Spleen (tissue), 11 donors: ENCODE data around the gene FGD4. TPM values are rescaled to one million over a fixed set of nuclear protein-coding genes. Genes with fewer than 3 reads are reported as not detected.

Source experiments
- DNase-seq: peaks from one replicate; pipeline ENCODE4 v3.0.0-alpha.2; 2020
- H3K27ac ChIP-seq, 8 donors: fragments of 200-600 bp; sonication (generic) in 7 of 8; 1 replicate in 4 of 8; 2 replicates in 4 of 8; pipeline versions ENCODE4 v1.5.0 to v1.8.0; 2016 to 2021; ENCODE audit warnings: inconsistent platforms in 4 of 8, mild to moderate bottlenecking in 4 of 8, moderate library complexity in 1 of 8
- H3K27me3 ChIP-seq, 7 donors: fragments of 200-600 bp; sonication (generic) in 6 of 7; replicated peaks in 1 of 7; 1 replicate in 4 of 7; 2 replicates in 3 of 7; pipeline versions ENCODE4 v1.5.0 to v1.8.0; 2016 to 2021; ENCODE audit warnings: inconsistent platforms in 3 of 7, mild to moderate bottlenecking in 1 of 7
- H3K36me3 ChIP-seq, 6 donors: fragments of 200-600 bp; sonication (generic) in 5 of 6; 1 replicate in 4 of 6; 2 replicates in 2 of 6; pipeline versions ENCODE4 v1.5.0 to v1.8.0; 2016 to 2021; ENCODE audit warnings: inconsistent platforms in 2 of 6
- H3K4me1 ChIP-seq, 6 donors: fragments of 200-600 bp; sonication (generic) in 5 of 6; 1 replicate in 3 of 6; 2 replicates in 3 of 6; pipeline versions ENCODE4 v1.5.0 to v1.8.0; 2016 to 2021; ENCODE audit warnings: inconsistent platforms in 3 of 6
- H3K4me3 ChIP-seq, 8 donors: fragments of 200-600 bp; sonication (generic) in 7 of 8; 1 replicate in 4 of 8; 2 replicates in 4 of 8; pipeline versions ENCODE4 v1.5.0 to v1.8.0; 2016 to 2021; ENCODE audit warnings: inconsistent platforms in 4 of 8, mild to moderate bottlenecking in 4 of 8, moderate library complexity in 2 of 8
- H3K9me3 ChIP-seq, 8 donors: fragments of 200-600 bp; sonication (generic) in 7 of 8; 1 replicate in 4 of 8; 2 replicates in 4 of 8; pipeline versions ENCODE4 v1.5.0 to v1.8.0; 2016 to 2021; ENCODE audit warnings: inconsistent platforms in 4 of 8
- POLR2A ChIP-seq, 3 donors: fragments of 450-650 bp; IDR thresholded peaks; one replicate each; pipeline ENCODE4 v1.5.1; 2017; ENCODE audit warnings: antibody characterized with exemption in 3 of 3, mild to moderate bottlenecking in 1 of 3
- POLR2AphosphoS5 ChIP-seq, 3 donors: sonication (generic); formaldehyde crosslinking; IDR thresholded peaks; one replicate each; pipeline ENCODE4 v1.5.1; 2017; ENCODE audit warnings: antibody characterized with exemption in 3 of 3
- WGBS, 5 donors: extraction: QIAGEN DNeasy Blood & Tissue Kit in 3 of 5; methylation state at CpG; one replicate each; pipeline versions ENCODE4 v1.1.5 to v1.1.7; 2013 to 2018; 5-methylcytosine and 5-hydroxymethylcytosine counted together
- intact Hi-C: fragments of 100-400 bp; cut with DNase I; formaldehyde crosslinking; loops from one replicate; pipeline ENCODE4 v1.15.0; 2023; ENCODE audit warnings: low total_unique reads
- polyA plus RNA-seq, 3 donors: library from polyadenylated mRNA; stranded (reverse); fragments of 200-250 nt; gene quantifications; one replicate each; pipeline ENCODE4 v1.2.1, GENCODE V29; 2013
- total RNA-seq, 7 donors: library from RNA; depleted of rRNA in 3 of 7; stranded (reverse); fragments of >200 nt in 3 of 7; fragmentation: NEBNext Ultra II Directional in 4 of 7; extraction: Animal tissue kit (Norgen Biotek cat#: 25700) in 4 of 7; gene quantifications; one replicate each; pipeline versions ENCODE4 v1.1.0 to v1.2.1, GENCODE V29; 2016 to 2021
- TF ChIP-seq, protein P1 (sequence below), 11 experiments: fragments of 200-600 bp in 7 of 11; fragments of 450-650 bp in 4 of 11; sonication (generic) in 4 of 11; IDR thresholded peaks in 8 of 11; conservative IDR thresholded peaks in 3 of 11; 1 replicate in 7 of 11; 2 replicates in 4 of 11; pipeline versions ENCODE4 v1.4.0 to v1.8.0; 2016 to 2021; ENCODE audit warnings: antibody characterized with exemption in 11 of 11, inconsistent platforms in 4 of 11, mild to moderate bottlenecking in 1 of 11
- donor health status: healthy with polysubstance abuse.
- donor health status: DM: no; HTN: no; CAD: no; lungs with moderate emphysema.
- donor health status: DM: no; HTN: no; CAD: no.
- donor health status: Bipolar disorder and iron deficiency.
- donor health status: healthy.
- donor health status: DM: no; HTN: no; CAD: no.
- donor health status: DM: yes; HTN: yes; CAD: no.

FGD4 gene
- total and polyA plus RNA-seq, 10 donors, result 1.0 to 44.4 (median 25.7) TPM

DNA sequence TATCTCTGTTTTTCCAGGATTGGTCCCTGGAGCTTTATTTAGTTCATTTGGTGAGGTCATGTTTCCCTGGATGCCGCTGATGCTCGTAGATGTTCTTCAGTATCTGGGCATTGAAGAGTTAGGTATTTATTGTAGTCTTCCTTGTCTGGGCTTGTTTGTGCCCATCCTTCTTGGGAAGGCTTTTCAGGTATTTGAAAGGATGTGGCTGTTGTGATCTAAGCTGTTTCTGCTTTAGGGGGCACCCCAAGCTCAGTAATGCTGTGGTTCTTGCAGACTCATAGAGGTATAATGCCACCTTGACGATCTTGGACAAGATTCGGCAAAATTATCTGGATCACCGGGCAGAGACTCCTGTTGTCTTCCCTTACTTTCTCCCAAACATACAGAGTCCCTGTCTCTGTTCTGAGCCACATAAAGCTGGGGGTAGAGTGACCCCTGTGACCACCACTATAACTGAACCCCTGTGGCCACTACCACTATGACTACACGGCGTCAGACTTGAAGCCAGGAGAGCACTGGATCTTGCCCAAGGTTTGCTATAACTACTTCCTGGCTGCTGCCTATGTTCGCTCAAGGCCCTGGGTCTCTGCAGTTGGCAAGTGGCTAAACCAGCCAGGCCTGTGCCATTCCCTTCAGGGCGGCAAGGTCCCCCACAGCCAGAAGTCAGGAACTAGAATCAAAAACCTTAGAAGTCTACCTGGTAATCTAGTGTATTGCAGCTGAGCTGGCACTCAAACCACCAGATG, 40.9 kb downstream of the FGD4 start:
- TF ChIP-seq POLR2AphosphoS5 (IDR thresholded peaks at IDR 0.05) (no peak), POLR2A (IDR thresholded peaks at IDR 0.05) (no peak)
- TF ChIP-seq, protein P1, sequence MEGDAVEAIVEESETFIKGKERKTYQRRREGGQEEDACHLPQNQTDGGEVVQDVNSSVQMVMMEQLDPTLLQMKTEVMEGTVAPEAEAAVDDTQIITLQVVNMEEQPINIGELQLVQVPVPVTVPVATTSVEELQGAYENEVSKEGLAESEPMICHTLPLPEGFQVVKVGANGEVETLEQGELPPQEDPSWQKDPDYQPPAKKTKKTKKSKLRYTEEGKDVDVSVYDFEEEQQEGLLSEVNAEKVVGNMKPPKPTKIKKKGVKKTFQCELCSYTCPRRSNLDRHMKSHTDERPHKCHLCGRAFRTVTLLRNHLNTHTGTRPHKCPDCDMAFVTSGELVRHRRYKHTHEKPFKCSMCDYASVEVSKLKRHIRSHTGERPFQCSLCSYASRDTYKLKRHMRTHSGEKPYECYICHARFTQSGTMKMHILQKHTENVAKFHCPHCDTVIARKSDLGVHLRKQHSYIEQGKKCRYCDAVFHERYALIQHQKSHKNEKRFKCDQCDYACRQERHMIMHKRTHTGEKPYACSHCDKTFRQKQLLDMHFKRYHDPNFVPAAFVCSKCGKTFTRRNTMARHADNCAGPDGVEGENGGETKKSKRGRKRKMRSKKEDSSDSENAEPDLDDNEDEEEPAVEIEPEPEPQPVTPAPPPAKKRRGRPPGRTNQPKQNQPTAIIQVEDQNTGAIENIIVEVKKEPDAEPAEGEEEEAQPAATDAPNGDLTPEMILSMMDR (IDR thresholded peaks at IDR 0.05 in 8 of 11, conservative IDR thresholded peaks at IDR 0.05 in 3 of 11), result no peak
- intact Hi-C loops, result no loop called here

DNA sequence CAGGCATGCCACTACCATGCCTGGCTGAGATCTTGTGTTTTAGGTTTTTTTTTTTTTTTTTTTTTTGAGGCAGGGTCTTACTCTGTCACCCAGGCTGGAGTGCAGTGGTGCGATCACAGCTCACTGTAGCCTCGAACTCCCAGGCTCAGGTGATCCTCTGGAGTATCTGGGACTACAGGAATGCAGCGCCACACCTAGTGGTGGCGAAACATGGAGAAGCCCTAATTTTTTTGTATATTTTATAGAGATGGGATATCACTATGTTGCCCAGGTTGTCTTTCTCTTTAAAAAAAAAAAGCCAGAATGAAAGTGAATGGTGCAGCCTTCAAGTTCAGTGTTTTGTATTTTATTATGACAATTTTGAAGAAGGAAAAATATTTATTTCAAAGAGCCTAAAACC, 44.1 kb downstream of the FGD4 start:
- intact Hi-C loops, result no loop called here
- no peak for DNase-seq
- 92 to 97% (median 93%) methylated on average over 4 of the region's 4 CpGs for WGBS, 5 donors
- no peak overlapping the region for H3K4me3 ChIP-seq
- H3K9me3 ChIP-seq, result no peaks in the 10 kb centered on the region
- H3K27ac ChIP-seq, result no peak overlapping the region
- H3K27me3 ChIP-seq, result no peaks in the 10 kb centered on the region
- no peaks in the 10 kb centered on the region for H3K36me3 ChIP-seq
- H3K4me1 ChIP-seq, result peaks cover 0 to 2% (median 0%) of the 10 kb centered on the region in 6 donors
- TF ChIP-seq, protein P1 (IDR thresholded peaks at IDR 0.05 in 8 of 11, conservative IDR thresholded peaks at IDR 0.05 in 3 of 11), result no peak
- TF ChIP-seq POLR2A (IDR thresholded peaks at IDR 0.05), result no peak
- TF ChIP-seq POLR2AphosphoS5 (IDR thresholded peaks at IDR 0.05), result no peak

More for the DNA sequence above, 40.9 kb downstream of the FGD4 start:
- no peaks in the 10 kb centered on the region for H3K36me3 ChIP-seq
- WGBS, 5 donors, result 85 to 90% (median 90%) methylated on average over 9 of the region's 9 CpGs
- H3K27ac ChIP-seq, result no peak overlapping the region
- no peaks in the 10 kb centered on the region for H3K4me1 ChIP-seq
- no peaks in the 10 kb centered on the region for H3K27me3 ChIP-seq
- no peaks in the 10 kb centered on the region for H3K9me3 ChIP-seq
- DNase-seq, result no peak
- H3K4me3 ChIP-seq, result no peak overlapping the region

DNA sequence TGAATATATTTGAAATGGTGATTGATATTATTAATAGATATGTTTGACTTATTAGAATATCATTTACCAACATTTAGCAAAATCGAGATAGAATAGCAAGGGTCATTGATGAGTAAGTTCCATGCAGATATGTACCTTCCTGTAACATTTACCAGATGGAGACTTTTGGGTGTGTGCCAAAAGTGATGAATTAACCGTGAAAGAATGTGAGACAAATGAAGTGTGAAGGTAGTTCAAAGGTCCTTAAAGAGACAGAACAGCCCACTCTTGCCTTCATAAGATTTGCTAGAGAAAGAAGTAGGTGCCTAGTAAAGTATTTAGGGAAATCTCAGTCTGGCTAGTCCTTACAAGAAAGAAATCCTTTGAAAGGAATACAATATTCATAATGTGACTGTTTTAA, 45.5 kb downstream of the FGD4 start:
- intact Hi-C loops, result no loop called here
- no peaks in the 10 kb centered on the region for H3K9me3 ChIP-seq
- H3K27me3 ChIP-seq, result no peaks in the 10 kb centered on the region
- no peak for DNase-seq
- H3K4me3 ChIP-seq, result no peak overlapping the region
- H3K4me1 ChIP-seq, result peaks cover 0 to 6% (median 0%) of the 10 kb centered on the region in 6 donors
- no peak for TF ChIP-seq POLR2A (IDR thresholded peaks at IDR 0.05)
- TF ChIP-seq POLR2AphosphoS5 (IDR thresholded peaks at IDR 0.05), result no peak
- TF ChIP-seq, protein P1 (IDR thresholded peaks at IDR 0.05 in 8 of 11, conservative IDR thresholded peaks at IDR 0.05 in 3 of 11), result no peak
- no peaks in the 10 kb centered on the region for H3K36me3 ChIP-seq
- no peak overlapping the region for H3K27ac ChIP-seq
- 21 to 40% (median 30%) methylated on average over 2 of the region's 2 CpGs for whole genome bisulfite sequencing, 5 donors

DNA sequence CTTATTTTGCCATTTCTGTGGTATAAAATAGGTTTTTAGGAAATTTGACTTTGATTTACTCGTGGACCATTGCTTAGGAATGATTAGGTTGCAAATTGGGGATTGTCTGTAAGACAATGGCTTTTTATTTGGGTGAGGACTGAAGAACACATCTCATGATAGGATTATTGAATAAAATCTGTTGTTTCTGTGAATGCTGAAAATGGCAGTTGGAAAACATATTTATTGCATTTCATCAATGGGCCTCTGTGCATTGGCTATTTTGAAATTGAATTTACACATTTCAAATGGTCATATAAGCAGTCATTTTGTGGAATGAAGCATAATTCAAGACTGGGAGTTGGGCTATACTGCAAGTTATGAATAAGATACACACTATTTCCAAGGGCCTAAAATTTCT, 46.0 kb downstream of the FGD4 start:
- intact Hi-C loops, result no loop called here
- Histone ChIP-seq H3K9me3 (no peaks in the 10 kb centered on the region), H3K36me3 (no peaks in the 10 kb centered on the region), H3K4me1 (peaks cover 0 to 6% (median 0%) of the 10 kb centered on the region in 6 donors), H3K4me3 (no peak overlapping the region), H3K27ac (no peak overlapping the region), H3K27me3 (no peaks in the 10 kb centered on the region)
- no peak for DNase-seq
- 67 to 93% (median 77%) methylated on average over 1 of the region's 1 CpG for WGBS, 5 donors
- TF ChIP-seq POLR2AphosphoS5 (IDR thresholded peaks at IDR 0.05) (no peak), POLR2A (IDR thresholded peaks at IDR 0.05) (no peak)
- TF ChIP-seq, protein P1 (IDR thresholded peaks at IDR 0.05 in 8 of 11, conservative IDR thresholded peaks at IDR 0.05 in 3 of 11), result no peak
